ENCODE results near the gene LARP1.
"Not testable (repeated sequence)": the region's sequence is repeated elsewhere in the genome, so short reads cannot be mapped to it uniquely, and the experiment has no call there.

Gene LARP1

GRCh38 chr5:154822896-154823295 is 67.7 kb downstream of the LARP1 start:
- DNase-seq = not testable (repeated sequence)

GRCh38 chr5:154823605-154824004 is 68.4 kb downstream of the LARP1 start:
- no peak for DNase-seq

GRCh38 chr5:154824070-154824469 is 68.9 kb downstream of the LARP1 start:
- no peak for DNase-seq

- DNase-seq = no peak
Measured at GRCh38 chr5:154829181-154829588, 74.0 kb downstream of the LARP1 start.

- no peak for DNase-seq
Measured at GRCh38 chr5:154829589-154830218, 74.5 kb downstream of the LARP1 start.

GRCh38 chr5:154830219-154830595 is 75.0 kb downstream of the LARP1 start:
- no peak for DNase-seq

- DNase-seq = no peak
Measured at GRCh38 chr5:154830596-154830995, 75.4 kb downstream of the LARP1 start.

- no peak for DNase-seq
Measured at GRCh38 chr5:154831451-154831850, 76.3 kb downstream of the LARP1 start.

GRCh38 chr5:154832804-154833203 is 77.6 kb downstream of the LARP1 start:
- not testable (repeated sequence) for DNase-seq

GRCh38 chr5:154834053-154834452 is 78.9 kb downstream of the LARP1 start:
- DNase-seq = no peak

GRCh38 chr5:154835701-154836052 is 80.5 kb downstream of the LARP1 start:
- not testable (repeated sequence) for DNase-seq

- no peak for DNase-seq
Measured at GRCh38 chr5:154836225-154836624, 81.0 kb downstream of the LARP1 start.

GRCh38 chr5:154837009-154837901 is 82.1 kb downstream of the LARP1 start:
- DNase-seq = no peak

- DNase-seq = no peak
Measured at GRCh38 chr5:154840435-154841272, 85.5 kb downstream of the LARP1 start.

GRCh38 chr5:154841273-154841661 is 86.1 kb downstream of the LARP1 start:
- no peak for DNase-seq

GRCh38 chr5:154842689-154843530 is 87.7 kb downstream of the LARP1 start:
- DNase-seq = no peak

GRCh38 chr5:154844809-154845208 is 89.6 kb downstream of the LARP1 start:
- no peak for DNase-seq

- peak in 8 of 56 donors; percentile 2 to 34 (median 10) for DNase-seq
Measured at GRCh38 chr5:154849264-154849785, 94.1 kb downstream of the LARP1 start.

- peak in 4 of 56 donors; percentile 6 to 44 (median 24) for DNase-seq
Measured at GRCh38 chr5:154849791-154850201, 94.6 kb downstream of the LARP1 start.

GRCh38 chr5:154850255-154851062 is 95.3 kb downstream of the LARP1 start, which contains the start of gene FAXDC2:
Gene FAXDC2, minus strand, starts transcription at chr5:154850603. Its CDS starts 12,425 bp downstream, at chr5:154838178.
- DNase-seq = peak in 55 of 56 donors; percentile 11 to 87 (median 69)

Measured in amygdala (tissue), 56 donors.